Frontal cortex (tissue), 4 donors: Measurements from ENCODE around the gene FBXW7. TPM values are rescaled to one million over a fixed set of nuclear protein-coding genes. Genes with fewer than 3 reads are reported as not detected.

Experiments used
- DNase-seq, 2 donors: peaks; one replicate each; pipeline ENCODE4 v3.0.0; 2012; ENCODE audit warnings: low spot score in 2 of 2
- FAIRE-seq: peaks from 2 replicates; lab custom pipeline; 2012; peaks lifted over from hg19 to GRCh38; lab: Jason Lieb, UNC
- total RNA-seq: library from RNA; depleted of rRNA; stranded (reverse); fragments of >200 nt; gene quantifications from one replicate; pipeline ENCODE4 v1.2.3, GENCODE V29; 2014
- donor health status: control.
- donor health status: control.
- donor health status: control.

Gene FBXW7
- total RNA-seq, 1 donor from 2014 or later, result 433 TPM

DNA sequence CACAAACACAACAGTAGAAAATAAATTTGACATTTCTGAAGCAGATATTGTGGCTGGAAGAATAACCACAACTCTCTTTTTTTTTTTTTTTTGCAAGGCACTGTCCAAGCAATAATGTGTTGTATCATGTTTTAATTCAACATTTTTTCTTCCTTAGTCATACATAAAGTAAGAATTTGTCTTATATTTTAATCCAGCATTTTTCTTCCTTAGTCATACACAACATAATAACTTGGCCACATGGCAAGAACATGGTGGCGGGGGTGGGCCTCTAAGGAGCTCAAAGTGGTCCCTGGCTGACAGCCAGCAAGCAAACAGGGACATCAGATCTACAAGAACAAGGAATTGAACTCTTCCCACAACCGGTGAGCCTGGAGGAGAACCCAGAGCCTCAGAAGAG, 20.2 kb downstream of the FBXW7 start:
- FAIRE-seq (no peak), DNase-seq (no peak)

DNA sequence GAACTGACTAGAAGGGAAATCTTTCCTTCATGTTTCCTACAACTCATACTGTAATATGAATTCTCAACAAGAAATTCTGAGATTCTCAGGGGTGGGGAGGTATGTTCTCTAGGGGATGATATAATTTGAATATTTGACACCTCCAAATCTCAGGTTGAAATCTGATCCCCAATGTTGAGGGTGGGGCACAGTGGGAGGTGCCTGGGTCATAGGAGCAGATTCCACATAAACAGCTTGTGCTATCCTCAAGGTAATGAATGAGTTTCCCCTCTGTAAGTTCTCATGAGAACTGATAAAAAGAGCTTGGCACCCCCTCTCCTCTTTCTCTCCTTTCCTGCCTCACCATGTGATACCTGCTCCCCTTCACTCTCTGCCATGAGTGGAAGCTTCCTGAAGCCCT, 21.5 kb downstream of the FBXW7 start:
- no peak for FAIRE-seq
- DNase-seq, result no peak

DNA sequence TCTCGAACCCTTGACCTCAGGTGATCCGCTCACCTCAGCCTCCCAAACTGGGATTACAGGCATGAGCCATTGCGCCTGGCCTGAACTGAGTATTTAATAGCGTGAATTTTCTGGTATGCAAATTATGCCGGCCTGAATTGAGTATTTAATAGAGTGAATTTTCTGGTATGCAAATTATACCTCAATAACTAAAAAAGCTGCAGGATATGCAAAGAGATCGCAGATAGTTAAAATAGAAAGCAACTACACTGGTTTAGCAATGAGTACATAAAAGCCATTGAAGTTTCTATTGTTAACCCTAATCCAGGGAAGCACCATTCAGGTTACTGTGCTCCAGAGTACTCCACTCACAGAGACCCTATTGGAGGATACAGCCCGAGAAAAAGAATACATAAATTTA, 22.8 kb downstream of the FBXW7 start:
- DNase-seq (no peak), FAIRE-seq (no peak)

DNA sequence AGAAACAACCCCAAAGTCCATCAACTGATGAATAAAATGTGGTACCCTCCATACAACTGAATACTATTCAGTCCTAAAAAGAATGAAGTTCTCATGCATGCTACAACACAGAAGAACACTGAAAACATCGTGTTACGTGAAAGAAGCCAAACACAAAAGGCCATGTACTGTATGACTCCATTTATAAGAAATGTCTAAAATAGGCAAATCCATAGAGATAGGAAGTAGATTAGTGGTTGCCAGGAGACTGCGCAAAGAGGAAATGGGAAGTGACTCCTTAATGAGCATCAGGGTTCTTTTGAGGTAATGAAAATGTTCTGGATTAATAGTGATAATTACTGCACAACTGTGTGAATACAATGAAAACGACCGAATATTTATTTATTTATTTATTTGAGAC, 23.4 kb downstream of the FBXW7 start:
- no peak for FAIRE-seq
- DNase-seq, result no peak

DNA sequence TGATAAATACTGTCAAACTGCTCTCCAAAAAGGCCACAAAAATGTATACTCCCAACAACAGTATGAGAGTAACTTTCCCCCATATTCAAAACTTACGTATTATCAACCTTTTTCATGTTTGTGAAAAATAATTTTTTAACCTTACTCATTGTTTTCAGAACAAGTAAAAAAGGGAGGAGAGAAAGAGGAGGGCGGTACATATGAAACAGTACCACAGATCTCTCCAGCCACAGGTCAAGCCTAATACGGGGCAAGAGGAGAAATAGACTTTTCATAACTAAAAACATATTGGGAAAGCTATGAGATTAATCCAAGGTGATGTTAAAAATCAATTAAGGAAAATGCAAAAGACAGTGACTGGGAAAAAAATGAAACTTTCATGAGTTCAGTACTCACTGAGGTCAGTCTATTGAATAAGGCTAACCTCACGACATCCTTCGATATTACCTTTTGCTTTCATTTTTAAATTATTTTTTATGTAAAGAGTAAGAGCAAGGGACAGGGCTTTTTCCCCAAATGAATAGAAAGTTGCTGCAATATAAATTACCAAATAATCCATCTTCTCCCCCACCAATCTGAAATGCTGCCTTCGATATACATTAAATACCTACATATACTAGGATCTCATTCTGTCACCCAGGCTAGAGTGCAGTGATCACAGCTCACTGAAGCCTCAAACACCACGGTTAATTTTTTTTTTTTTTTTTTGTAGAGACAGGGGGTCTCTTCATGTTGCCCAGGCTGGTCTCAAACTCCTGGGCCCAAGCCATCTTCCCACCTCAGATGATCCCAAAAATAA, 25.3 kb downstream of the FBXW7 start:
- FAIRE-seq, result no peak
- no peak for DNase-seq

DNA sequence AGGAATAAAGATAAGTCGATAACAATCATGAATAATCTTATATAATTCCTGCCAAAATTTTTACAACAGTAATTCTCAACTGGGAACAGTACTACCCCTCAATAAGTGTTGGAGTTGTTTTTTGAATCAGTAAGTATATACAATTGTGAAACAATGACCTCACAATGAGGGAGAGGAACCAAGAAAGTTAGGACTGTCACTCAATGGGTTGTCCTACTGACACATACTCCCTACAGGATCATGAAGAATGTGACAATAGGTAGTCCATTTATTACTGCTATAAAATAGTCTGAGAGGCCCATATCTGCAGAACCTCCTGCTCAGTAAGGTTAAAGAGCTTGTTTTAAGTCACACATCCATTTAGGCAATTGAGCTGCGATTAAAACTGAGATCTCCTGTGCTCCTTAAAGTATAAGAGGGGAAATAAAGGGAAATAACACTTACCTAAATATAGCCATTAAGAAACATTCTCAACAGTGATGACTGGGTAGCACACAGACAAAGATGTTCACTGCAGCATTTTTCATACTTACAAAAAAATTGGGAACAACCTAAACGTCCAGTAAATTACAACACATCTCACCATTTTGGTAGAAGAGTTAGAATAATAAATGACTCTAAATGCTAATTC, 26.2 kb downstream of the FBXW7 start:
- FAIRE-seq, result no peak

DNA sequence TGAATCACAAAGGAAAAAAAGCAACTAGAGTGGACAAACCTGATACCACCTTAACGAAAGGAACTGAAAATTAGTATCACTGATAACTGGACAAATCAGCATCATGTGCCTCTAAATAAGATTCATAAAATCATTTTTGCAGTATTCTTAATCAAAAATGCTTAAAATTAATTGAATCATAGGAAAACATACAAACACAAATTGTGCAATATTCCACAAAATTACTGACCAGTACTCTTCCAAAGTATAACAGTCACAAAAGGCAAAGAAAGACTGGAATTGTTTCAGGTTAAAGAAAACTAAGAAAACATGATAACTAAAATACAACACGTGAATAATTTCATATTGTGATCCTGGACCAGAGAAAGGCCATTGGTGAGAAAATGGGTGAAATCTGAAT, 27.1 kb downstream of the FBXW7 start:
- FAIRE-seq (no peak), DNase-seq (no peak)

More for the DNA sequence above, 26.2 kb downstream of the FBXW7 start:
- DNase-seq, result no peak

DNA sequence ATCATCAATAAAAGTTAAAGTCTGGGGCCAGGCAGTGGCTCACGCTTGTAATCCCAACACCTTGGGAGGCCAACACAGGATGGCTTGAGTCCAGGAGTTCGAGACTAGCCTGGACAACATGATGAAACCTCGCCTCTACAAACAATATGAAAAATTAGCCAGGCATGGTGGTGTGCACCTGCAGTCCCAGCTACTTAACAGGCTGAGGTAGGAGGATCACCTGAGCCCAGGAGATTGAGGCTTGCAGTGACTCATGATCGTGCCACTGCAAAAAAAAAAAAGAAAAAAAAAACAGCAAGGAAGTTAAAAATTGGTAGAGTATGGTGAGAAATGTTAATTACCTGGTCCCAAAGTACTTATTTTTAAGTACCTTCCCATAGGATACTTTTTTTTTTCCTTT, 27.5 kb downstream of the FBXW7 start:
- FAIRE-seq (no peak), DNase-seq (no peak)

DNA sequence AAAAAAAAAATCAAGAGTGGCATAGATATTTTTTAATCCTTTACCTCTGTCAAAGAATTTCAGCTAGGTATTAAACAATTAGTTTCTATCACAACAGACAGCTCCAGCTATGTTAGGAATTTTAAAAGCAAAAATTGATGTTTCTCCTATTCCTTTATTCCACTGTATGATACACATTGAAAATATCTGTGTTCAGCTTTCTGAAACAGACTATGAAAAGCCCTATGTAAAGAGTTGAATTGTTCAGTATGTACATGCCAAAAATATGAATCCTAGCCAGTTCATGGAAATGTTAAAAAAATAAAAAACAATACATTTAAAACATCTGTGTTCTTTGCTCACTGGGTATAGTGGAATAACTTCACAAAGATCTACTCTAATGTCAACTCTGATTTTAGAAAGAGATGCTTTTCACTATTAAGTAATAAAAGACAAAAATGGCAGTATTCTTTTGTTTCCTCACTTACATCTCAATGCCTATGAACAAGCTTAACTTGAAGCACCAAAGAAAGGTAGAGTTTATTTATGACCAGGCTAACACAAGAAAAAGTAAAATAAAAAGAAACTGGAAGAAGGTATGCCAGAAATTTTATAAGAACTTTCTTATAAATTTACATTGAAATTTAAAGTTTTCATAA, 32.1 kb downstream of the FBXW7 start:
- no peak for FAIRE-seq
- DNase-seq, result no peak

DNA sequence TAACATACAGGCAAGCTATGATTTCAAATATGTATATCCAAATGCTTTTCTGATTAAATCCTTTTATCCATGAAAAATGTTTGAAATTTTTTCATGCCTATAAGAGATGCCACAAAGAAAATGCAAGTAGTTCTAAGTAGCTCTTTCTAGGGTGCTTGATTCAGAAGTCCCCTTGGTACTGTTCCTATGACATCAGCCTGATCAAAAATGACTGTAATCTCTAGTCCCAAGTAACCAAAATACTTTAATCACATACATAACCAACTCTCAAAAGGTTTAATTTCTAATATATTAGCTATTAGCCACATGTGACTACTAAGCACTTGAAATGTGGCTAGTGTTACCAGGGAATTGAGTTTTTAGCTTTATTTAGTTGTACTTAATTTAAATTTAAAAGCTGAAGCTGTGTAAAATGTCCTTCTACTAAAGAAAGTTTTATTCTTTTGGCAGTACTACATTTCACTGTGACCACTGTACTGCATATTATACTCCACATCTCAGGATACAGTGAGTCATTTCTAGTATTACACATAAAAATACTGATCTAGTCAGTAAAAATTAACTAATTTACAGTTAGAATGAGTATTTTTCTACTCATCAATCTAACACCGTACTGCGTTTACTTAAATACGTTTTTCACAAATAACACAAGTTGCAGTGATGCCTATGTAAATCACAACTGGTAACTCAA, 33.9 kb downstream of the FBXW7 start:
- FAIRE-seq (no peak), DNase-seq (no peak)

DNA sequence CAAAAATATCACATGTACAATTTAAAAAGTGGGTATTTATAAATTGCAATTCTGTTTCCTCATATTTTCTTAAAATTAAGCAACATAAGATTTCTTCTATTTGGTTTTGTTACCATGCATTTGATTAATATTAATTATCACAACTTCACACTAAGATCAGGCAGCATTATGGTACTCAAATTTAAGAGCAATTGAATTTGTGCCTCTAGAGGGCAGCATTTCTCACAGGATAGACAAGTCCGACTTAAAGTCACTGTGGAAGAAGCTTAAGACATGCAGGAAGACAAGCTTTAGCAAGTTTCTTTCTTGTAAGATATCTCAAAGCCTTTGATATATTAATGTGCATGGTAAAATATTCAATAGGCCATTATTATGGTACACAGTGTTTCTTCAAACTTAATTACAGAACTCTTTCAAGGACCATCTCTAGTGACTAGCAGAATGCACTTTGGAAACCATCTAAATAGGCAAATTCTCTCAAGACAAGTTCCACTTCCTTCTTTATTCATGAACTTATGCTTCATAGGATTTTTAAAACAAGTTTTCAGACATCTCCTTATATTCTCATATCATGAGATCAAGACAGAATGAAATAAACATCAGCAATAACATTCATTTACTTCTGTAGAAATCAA, 35.0 kb downstream of the FBXW7 start:
- FAIRE-seq, result peak; percentile 94

DNA sequence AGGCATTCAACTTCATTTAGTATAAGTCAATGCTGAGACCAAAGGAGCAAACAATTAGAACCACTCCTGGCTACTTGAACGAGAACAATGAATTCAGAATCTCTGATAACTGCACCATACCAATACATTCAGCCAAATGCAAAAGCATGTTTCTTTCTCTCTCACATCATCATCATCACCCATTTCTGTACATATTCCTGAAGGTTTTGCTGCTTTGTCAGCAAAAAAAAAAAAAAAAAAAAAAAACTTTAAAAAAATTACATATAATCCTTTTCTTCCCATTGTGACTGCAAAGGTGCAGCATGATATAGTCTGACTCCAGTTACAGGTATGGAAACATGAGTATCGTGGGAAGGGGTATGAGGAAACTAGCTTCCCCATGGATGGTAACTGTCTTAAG, 35.6 kb downstream of the FBXW7 start:
- FAIRE-seq (no peak), DNase-seq (no peak)

More for the DNA sequence above, 35.0 kb downstream of the FBXW7 start:
- DNase-seq, result peak; percentile 12 to 37

DNA sequence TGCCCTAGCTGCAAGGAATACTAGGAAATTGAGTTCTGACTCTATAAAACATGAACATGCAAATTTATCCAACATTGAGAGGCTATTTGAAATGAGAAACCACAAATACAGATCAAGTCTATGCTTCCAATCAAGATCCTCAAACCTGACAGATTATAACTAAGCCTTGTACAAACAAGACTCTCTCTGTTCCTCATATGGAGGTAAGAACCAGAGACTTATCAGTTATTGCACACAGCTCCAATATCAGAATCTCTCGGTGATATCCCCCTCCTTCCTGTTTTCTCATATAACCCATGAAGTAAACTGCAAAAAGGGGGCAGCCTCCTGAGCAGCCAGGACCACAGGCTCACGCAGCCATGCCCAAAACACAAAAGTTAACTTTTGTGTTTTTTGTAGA, 36.5 kb downstream of the FBXW7 start:
- DNase-seq (no peak), FAIRE-seq (no peak)

DNA sequence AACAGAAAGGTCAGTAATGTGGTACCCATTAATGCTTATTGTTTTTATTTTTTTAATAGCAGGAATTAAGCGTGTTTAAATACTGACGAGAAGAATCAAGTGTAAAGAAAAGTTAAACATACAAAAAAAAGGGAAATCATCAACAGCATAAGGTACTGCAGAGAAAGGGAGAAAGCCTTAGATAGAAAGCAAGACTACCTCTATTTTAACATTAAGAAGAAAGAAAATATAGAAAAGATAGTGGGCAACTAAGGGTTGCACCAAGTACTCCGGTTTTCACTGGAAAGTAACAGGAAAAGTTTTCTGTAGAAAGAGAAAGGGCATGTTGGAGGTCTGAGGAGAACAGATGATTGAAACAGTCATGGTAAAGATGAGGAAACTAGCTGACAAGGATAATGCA, 41.9 kb downstream of the FBXW7 start:
- FAIRE-seq, result no peak
- no peak for DNase-seq

DNA sequence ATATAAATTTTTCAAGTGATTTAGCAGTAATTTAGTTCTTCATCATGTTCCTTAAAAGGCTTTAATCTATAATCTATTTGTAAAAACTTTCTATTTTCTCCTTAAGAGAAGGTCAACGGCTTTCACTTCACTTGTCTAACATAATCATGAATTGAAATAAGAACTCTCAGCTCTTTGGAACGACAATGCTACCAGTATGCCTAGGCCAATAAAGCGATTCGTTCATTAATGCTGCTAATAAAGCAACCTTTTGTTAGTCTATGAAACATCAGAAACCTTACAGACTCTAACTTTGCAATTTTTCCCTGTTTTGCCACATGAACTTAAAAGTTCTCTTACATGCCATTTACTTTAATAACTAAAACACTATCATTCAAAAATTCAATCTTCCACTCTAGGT, 47.6 kb downstream of the FBXW7 start:
- DNase-seq (no peak), FAIRE-seq (no peak)

DNA sequence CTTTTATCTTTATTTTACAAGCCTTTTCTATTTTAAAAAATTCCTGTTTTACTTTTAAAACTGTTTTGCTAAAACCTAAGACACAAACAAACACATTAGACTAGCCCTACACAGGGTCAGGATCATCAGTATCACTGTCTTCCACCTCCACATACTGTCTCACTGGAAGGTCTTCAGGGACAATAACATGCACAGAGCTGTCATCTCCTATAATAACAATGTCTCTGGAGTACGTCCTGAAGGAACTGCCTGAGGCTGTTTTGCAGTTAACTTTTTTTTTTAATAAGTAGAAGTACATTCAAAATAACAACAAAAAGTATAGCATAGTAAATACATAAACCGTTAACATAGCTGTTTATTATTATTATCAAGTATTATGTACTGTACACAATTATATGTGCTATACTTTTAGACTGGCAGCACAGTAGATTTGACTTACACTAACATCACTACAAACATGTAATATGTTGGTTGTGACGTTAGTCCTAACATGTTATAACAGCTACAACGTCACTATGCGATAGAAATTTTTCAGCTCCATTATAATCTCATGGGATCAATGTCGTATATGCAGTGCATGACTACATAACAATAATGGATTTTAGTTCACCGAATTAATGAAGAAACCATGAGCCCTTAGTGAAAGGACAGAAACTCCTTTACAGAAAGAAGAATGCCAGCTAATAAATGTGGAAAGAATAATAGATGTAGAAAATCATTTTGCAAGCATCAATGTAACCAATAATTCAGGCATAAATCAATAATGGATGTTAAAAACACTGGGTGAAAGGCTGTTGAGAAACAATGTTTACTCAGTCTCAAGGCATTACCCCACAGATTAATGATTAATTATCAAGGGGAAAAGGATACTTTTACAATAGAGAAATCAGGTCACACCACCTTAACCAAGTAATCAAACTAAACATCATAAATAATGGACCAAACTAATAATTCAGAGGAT, 49.2 kb downstream of the FBXW7 start:
- DNase-seq (no peak), FAIRE-seq (no peak)

DNA sequence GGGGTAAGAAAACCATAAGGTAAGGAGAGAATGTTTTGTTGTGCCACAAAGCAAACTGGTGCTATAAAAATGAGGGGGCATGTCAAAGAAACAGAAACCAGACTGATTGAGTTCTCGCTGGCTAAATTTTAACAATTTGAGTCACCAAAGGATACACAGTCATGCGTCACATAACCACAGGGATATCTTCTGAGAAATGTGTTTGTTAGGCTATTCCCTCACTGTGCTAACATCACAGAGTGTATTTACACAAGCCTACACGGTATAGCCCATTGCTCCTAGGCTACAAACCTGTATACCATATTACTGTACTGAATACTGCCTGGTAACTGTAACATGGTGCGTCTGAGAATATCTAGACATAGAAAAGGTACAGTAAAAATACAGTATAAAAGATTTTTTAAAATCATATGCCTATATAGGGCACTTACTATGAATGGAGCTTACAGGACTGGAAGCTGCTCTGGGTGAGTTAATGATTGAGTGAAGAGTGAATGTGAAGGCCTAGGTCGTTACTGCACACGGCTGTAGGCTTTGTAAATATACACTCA, 50.1 kb downstream of the FBXW7 start:
- FAIRE-seq (no peak), DNase-seq (no peak)

DNA sequence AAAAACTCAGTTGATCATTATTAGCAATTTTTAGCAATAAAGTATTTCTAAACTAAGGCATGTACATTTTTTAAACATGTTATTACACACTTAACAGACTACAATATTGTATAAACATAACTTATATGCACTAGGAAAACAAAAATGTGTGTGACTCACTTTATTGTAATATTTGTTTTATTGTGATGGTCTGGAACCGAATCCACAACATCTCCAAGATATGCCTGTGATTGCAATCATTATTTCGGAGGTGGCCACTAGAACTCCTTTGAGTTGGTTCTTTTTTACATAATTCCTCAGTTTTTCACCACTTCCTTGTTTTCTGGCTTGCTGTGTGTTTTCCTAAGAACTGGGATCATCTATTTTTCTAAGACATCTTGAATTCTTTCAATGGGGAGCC, 53.7 kb downstream of the FBXW7 start:
- no peak for DNase-seq

DNA sequence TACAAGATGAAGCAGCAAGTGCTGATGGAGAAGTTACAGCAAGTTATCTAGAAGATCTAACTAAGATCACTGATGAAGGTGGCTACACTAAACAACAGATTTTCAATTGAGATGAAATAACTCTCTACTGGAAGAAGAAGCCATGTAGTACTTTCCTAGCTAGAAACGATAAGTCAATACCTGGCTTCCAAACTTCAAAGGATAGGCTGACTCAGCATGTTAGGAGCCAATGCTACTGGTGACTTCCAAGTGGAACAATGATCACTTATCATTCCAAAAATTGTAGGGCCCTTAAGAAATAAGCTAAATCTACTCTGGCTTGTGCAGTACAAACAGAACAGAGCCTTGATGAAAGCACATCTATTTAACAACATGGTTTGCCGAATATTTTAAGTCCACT, 55.0 kb downstream of the FBXW7 start:
- no peak for DNase-seq
- FAIRE-seq, result no peak

More for the DNA sequence above, 53.7 kb downstream of the FBXW7 start:
- no peak for FAIRE-seq
